ENCODE results near the gene ASMTL. TPM values are rescaled to one million over a fixed set of nuclear protein-coding genes. Genes with fewer than 3 reads are reported as not detected.

ASMTL gene
- total RNA-seq, 1 donor from 2014 or later, result 45.5 TPM

DNA sequence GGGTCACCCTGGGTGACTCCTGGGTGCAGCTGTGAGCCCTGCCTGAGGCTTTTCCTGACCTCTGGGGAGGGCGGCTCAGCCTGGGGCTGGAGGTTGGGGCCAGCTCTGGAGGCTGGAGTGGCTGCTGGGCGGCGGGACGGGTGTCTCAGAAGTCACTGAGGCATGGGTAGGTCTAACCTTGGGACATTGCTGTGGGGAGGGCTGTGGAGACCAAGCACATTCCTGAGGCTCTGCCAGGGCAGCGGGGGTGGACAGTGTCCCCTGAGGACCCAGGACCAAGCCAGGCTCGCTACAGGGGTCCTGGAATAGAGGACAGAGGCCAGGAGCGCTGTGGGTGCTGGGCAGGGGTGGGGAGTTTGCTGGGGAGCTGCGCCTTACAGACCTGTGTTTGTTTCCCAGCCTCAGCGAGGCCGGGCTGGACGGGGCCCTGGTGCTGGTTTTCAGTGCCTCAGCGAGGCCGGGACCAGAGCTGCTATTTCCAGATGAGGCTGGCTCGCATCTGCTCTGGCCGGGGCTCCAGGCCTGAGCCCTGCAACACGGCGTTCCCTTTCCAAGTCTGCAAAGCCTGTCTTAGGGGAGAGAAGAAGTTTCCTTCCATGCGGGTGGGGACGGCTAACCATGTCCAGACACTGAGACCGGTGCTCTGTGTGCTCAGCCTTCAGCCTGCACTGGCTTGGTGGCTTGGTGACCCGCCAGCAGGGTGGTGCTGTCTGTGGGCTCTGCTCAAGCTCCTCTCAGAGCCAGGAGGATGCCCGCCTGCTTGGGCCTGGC lies 57.8 kb downstream of the ASMTL start:
- H3K36me3 Mint-ChIP-seq (ENCODE audit: unreplicated experiment), result no peaks in the 10 kb centered on the region
- H3K4me1 Mint-ChIP-seq (ENCODE audit: low read depth, unreplicated experiment), result peaks cover 12% of the 10 kb centered on the region
- peak overlapping the region; percentile 84 for H3K27ac Mint-ChIP-seq (ENCODE audit: unreplicated experiment)
- TF ChIP-seq, protein P1, sequence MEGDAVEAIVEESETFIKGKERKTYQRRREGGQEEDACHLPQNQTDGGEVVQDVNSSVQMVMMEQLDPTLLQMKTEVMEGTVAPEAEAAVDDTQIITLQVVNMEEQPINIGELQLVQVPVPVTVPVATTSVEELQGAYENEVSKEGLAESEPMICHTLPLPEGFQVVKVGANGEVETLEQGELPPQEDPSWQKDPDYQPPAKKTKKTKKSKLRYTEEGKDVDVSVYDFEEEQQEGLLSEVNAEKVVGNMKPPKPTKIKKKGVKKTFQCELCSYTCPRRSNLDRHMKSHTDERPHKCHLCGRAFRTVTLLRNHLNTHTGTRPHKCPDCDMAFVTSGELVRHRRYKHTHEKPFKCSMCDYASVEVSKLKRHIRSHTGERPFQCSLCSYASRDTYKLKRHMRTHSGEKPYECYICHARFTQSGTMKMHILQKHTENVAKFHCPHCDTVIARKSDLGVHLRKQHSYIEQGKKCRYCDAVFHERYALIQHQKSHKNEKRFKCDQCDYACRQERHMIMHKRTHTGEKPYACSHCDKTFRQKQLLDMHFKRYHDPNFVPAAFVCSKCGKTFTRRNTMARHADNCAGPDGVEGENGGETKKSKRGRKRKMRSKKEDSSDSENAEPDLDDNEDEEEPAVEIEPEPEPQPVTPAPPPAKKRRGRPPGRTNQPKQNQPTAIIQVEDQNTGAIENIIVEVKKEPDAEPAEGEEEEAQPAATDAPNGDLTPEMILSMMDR (IDR thresholded peaks at IDR 0.05; ENCODE audit: partially characterized antibody, unreplicated experiment), result no peak
- DNase-seq, result peak; percentile 22
- peaks cover 23% of the 10 kb centered on the region for H3K9me3 Mint-ChIP-seq (ENCODE audit: unreplicated experiment)
- H3K27me3 Mint-ChIP-seq (ENCODE audit: unreplicated experiment), result peaks cover 16% of the 10 kb centered on the region
- peak overlapping the region; percentile 87 for H3K4me3 Mint-ChIP-seq (ENCODE audit: unreplicated experiment)

DNA sequence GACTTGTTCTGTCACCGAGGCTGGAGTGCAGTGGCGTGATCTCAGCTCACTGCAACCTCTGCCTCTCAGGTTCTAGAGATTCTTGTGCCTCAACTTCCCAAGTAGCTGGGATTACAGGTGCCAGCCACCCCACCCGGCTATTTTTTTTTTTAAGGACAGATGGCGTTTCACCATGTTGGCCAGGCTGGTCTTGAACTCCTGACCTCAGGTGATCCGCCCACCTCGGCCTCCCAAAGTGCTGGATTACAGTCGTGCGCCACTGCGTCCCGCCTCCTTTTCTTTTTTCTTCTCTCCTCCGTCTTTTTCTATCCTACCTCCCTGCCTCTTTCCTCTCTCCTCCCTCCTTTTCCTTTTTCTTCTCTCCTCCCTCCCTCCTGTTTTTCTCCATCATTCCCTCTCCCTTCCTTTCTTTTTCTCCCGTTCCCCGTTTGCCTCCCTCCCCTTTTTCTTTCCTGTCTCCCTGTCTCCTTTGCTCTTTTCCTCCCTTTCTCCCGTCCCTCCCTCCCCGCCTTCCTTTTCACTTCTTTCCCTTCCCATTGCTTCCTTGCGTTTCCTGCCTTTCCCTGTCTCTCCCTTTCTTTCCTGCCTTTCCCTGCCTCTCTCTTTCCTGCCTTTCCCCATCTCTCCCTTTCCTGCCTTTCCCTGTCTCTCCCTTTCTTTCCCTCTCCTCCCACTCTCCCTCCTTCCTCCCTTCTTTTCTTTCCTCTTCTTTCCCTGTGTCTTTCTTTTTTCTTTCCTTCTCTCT lies 58.7 kb downstream of the ASMTL start:
- Mint-ChIP-seq H3K27me3 (ENCODE audit: unreplicated experiment) (peaks cover 16% of the 10 kb centered on the region), H3K27ac (ENCODE audit: unreplicated experiment) (peak overlapping the region; percentile 84), H3K9me3 (ENCODE audit: unreplicated experiment) (peaks cover 23% of the 10 kb centered on the region), H3K4me3 (ENCODE audit: unreplicated experiment) (peak overlapping the region; percentile 87), H3K4me1 (ENCODE audit: low read depth, unreplicated experiment) (peaks cover 12% of the 10 kb centered on the region), H3K36me3 (ENCODE audit: unreplicated experiment) (no peaks in the 10 kb centered on the region)
- DNase-seq, result peak; percentile 7
- TF ChIP-seq, protein P1 (IDR thresholded peaks at IDR 0.05; ENCODE audit: partially characterized antibody, unreplicated experiment), result no peak

DNA sequence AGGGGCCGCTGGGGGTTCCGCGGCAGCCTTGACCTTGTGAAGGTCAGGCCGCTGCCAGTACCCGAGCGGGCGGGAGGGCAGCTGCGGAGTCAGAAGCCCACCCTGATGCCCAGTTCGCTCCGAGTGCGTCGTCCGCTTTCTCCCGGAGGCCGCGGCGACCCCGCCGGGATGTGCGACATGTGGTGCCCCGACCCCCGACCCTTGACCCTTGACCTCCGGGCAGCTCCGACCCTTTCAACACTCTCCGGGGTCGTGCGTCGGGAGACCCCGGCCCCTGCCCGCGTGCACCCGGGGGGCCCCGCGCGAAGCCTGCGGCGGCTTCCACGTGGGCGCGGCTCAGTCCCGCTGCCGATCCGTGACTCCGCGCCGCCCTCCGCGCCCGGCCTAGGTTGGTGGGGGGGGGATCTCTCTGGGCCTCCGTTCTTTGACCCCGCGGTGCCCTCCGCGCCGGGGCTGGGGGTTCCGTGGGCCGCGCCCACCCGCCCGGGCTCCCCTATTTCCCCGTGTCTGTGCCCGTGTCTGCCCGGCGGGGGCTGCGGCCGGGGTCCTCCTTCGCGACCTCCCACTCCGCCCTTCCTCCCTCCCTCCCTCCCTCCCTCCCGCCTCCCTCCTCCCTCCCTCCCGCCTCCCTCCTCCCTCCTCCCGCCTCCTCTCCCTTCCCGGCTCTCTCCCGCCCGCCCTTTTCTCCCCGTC lies 60.2 kb downstream of the ASMTL start:
- Mint-ChIP-seq H3K36me3 (ENCODE audit: unreplicated experiment) (peaks cover 6% of the 10 kb centered on the region), H3K27ac (ENCODE audit: unreplicated experiment) (peak overlapping the region; percentile 84), H3K27me3 (ENCODE audit: unreplicated experiment) (peaks cover 16% of the 10 kb centered on the region), H3K9me3 (ENCODE audit: unreplicated experiment) (peaks cover 25% of the 10 kb centered on the region), H3K4me1 (ENCODE audit: low read depth, unreplicated experiment) (peaks cover 16% of the 10 kb centered on the region), H3K4me3 (ENCODE audit: unreplicated experiment) (peak overlapping the region; percentile 87)
- TF ChIP-seq, protein P1 (IDR thresholded peaks at IDR 0.05; ENCODE audit: partially characterized antibody, unreplicated experiment), result no peak
- DNase-seq, result peak; percentile 70

- peaks cover 25% of the 10 kb centered on the region for H3K9me3 Mint-ChIP-seq (ENCODE audit: unreplicated experiment)
- peaks cover 16% of the 10 kb centered on the region for H3K4me1 Mint-ChIP-seq (ENCODE audit: low read depth, unreplicated experiment)
- H3K36me3 Mint-ChIP-seq (ENCODE audit: unreplicated experiment), result peaks cover 6% of the 10 kb centered on the region
- TF ChIP-seq, protein P1 (IDR thresholded peaks at IDR 0.05; ENCODE audit: partially characterized antibody, unreplicated experiment), result no peak
- H3K27me3 Mint-ChIP-seq (ENCODE audit: unreplicated experiment), result peaks cover 16% of the 10 kb centered on the region
- peak; percentile 100 for DNase-seq
- peak within 1 kb of the TSS; percentile 92 for H3K4me3 Mint-ChIP-seq (ENCODE audit: unreplicated experiment)
- H3K27ac Mint-ChIP-seq (ENCODE audit: unreplicated experiment), result peak within 1 kb of the TSS; percentile 86
Measured at GRCh38 chrX:1391707-1392375, 60.9 kb downstream of the ASMTL start, which contains the start of gene SLC25A6. Gene SLC25A6, minus strand, starts transcription at chrX:1392113. Its CDS starts 104 bp downstream, at chrX:1392009.
